ENCODE data around the gene POLR3G. TPM values are rescaled to one million over a fixed set of nuclear protein-coding genes. Genes with fewer than 3 reads are reported as not detected.

The POLR3G gene
- total and polyA plus RNA-seq, 2 of the 13 experiments (the other 11 are each of a cell fraction or from before 2014, with no cell fraction given), result 1.2 to 7.3 TPM

- TF ChIP-seq MTF1 (CRISPR knock-in tag; IDR thresholded peaks at IDR 0.05), result peak; percentile 51; the same call in 1 of the 2 replicates
- no peak; the same call in 1 of the 2 replicates for TF ChIP-seq ZNF747 (CRISPR knock-in tag; IDR thresholded peaks at IDR 0.05; ENCODE audit: borderline replicate concordance)
- TF ChIP-seq KDM5B (CRISPR knock-in tag; IDR thresholded peaks at IDR 0.05; ENCODE audit: borderline replicate concordance), result peak; percentile 82
- TF ChIP-seq RARA (CRISPR knock-in tag; IDR thresholded peaks at IDR 0.05), result 0 out of 2 replicates have a peak, but pooled peaks have one; percentile 28
- TF ChIP-seq ZXDC (CRISPR knock-in tag; IDR thresholded peaks at IDR 0.05), result 0 out of 2 replicates have a peak, but pooled peaks have one; percentile 19
- TF ChIP-seq NR1H2 (CRISPR knock-in tag; IDR thresholded peaks at IDR 0.05; ENCODE audit: borderline replicate concordance, low read depth), result peak; percentile 24; the same call in 1 of the 2 replicates
- TF ChIP-seq MXI1 (IDR thresholded peaks at IDR 0.05; ENCODE audit: borderline replicate concordance, low read depth, low read length), result peak; percentile 16; the same call in 1 of the 3 replicates
- 0 out of 2 replicates have a peak, but pooled peaks have one; percentile 29 for TF ChIP-seq ZNF772 (CRISPR knock-in tag; IDR thresholded peaks at IDR 0.05)
- TF ChIP-seq TOE1 (CRISPR knock-in tag; IDR thresholded peaks at IDR 0.05), result 0 out of 2 replicates have a peak, but pooled peaks have one; percentile 34
- TF ChIP-seq, protein P1, sequence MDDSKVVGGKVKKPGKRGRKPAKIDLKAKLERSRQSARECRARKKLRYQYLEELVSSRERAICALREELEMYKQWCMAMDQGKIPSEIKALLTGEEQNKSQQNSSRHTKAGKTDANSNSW (CRISPR knock-in tag; IDR thresholded peaks at IDR 0.05; ENCODE audit: borderline replicate concordance), result 0 out of 2 replicates have a peak, but pooled peaks have one; percentile 65
- TF ChIP-seq TRIM24 (CRISPR knock-in tag; IDR thresholded peaks at IDR 0.05), result no peak
- peak; percentile 65; the same call in 1 of the 2 replicates for TF ChIP-seq MEF2D (CRISPR knock-in tag; IDR thresholded peaks at IDR 0.05)
- TF ChIP-seq, protein P2, sequence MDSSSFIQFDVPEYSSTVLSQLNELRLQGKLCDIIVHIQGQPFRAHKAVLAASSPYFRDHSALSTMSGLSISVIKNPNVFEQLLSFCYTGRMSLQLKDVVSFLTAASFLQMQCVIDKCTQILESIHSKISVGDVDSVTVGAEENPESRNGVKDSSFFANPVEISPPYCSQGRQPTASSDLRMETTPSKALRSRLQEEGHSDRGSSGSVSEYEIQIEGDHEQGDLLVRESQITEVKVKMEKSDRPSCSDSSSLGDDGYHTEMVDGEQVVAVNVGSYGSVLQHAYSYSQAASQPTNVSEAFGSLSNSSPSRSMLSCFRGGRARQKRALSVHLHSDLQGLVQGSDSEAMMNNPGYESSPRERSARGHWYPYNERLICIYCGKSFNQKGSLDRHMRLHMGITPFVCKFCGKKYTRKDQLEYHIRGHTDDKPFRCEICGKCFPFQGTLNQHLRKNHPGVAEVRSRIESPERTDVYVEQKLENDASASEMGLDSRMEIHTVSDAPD (CRISPR knock-in tag; IDR thresholded peaks at IDR 0.05), result 0 out of 2 replicates have a peak, but pooled peaks have one; percentile 10
- TF ChIP-seq, protein P3, sequence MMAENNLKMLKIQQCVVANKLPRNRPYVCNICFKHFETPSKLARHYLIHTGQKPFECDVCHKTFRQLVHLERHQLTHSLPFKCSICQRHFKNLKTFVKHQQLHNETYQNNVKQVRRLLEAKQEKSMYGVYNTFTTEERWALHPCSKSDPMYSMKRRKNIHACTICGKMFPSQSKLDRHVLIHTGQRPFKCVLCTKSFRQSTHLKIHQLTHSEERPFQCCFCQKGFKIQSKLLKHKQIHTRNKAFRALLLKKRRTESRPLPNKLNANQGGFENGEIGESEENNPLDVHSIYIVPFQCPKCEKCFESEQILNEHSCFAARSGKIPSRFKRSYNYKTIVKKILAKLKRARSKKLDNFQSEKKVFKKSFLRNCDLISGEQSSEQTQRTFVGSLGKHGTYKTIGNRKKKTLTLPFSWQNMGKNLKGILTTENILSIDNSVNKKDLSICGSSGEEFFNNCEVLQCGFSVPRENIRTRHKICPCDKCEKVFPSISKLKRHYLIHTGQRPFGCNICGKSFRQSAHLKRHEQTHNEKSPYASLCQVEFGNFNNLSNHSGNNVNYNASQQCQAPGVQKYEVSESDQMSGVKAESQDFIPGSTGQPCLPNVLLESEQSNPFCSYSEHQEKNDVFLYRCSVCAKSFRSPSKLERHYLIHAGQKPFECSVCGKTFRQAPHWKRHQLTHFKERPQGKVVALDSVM (CRISPR knock-in tag; IDR thresholded peaks at IDR 0.05), result peak; percentile 55
- TF ChIP-seq KLF16 (CRISPR knock-in tag; IDR thresholded peaks at IDR 0.05), result 0 out of 4 replicates have a peak, but pooled peaks of 1 of the 2 experiments have one; percentile 23
- TF ChIP-seq ZNF251 (CRISPR knock-in tag; IDR thresholded peaks at IDR 0.05), result no peak
- TF ChIP-seq ZNF282 (IDR thresholded peaks at IDR 0.05; ENCODE audit: partially characterized antibody), result no peak
- TF ChIP-seq SMAD9 (CRISPR knock-in tag; IDR thresholded peaks at IDR 0.05), result peak; percentile 92; the same call in 1 of the 2 replicates
- peak; percentile 33; the same call in 1 of the 2 replicates for TF ChIP-seq RBAK (CRISPR knock-in tag; IDR thresholded peaks at IDR 0.05)
- TF ChIP-seq HOXA5 (CRISPR knock-in tag; IDR thresholded peaks at IDR 0.05), result peak; percentile 32; the same call in 1 of the 2 replicates
- peak; percentile 35; the same call in 1 of the 2 replicates for TF ChIP-seq ZNF329 (CRISPR knock-in tag; IDR thresholded peaks at IDR 0.05; ENCODE audit: low read depth)
- TF ChIP-seq KDM5A (IDR thresholded peaks at IDR 0.05; ENCODE audit: borderline replicate concordance, low read length), result no peak
- no peak for TF ChIP-seq NCOR1 (IDR thresholded peaks at IDR 0.05; ENCODE audit: borderline replicate concordance, low read length)
Measured at GRCh38 chr5:90473396-90474234, 1.0 kb upstream of the POLR3G start (continued).

Data from HepG2 (cell line).